ES-I3 (cell line): ENCODE measurements around the gene PRKCZ.
"Not testable (repeated sequence)": the region's sequence is repeated elsewhere in the genome, so short reads cannot be mapped to it uniquely, and the experiment has no call there.

Experiments
- H3K36me3 ChIP-seq: 2 replicates; pipeline ENCODE4 v1.6.1; 2013; ENCODE audit warnings: mild to moderate bottlenecking, low read length, control low read depth, moderate library complexity; ENCODE audit not compliant: insufficient read depth
- H3K4me1 ChIP-seq: 2 replicates; pipeline ENCODE4 v1.6.1; 2013; ENCODE audit warnings: mild to moderate bottlenecking, control low read depth, low read length; ENCODE audit not compliant: insufficient read depth
- H3K9ac ChIP-seq: 2 replicates; pipeline ENCODE4 v1.6.1; 2013; ENCODE audit warnings: low read depth, mild to moderate bottlenecking, low read length, moderate library complexity
- H3K9me3 ChIP-seq: 2 replicates; pipeline ENCODE4 v1.6.1; 2013; ENCODE audit warnings: mild to moderate bottlenecking, low read length, moderate library complexity; ENCODE audit not compliant: control insufficient read depth, insufficient read depth

Gene PRKCZ

GRCh38 chr1:2133039-2133878 lies 83.0 kb downstream of the PRKCZ start:
- Histone ChIP-seq H3K9ac (peak overlapping the region; percentile 44; the same call in 1 of the 2 replicates), H3K36me3 (no peaks in the 10 kb centered on the region), H3K4me1 (peaks cover 17% of the 10 kb centered on the region; the same call in 1 of the 2 replicates), H3K9me3 (no peaks in the 10 kb centered on the region)

GRCh38 chr1:2133879-2134215 lies 83.6 kb downstream of the PRKCZ start:
- Histone ChIP-seq H3K9ac (peak overlapping the region; percentile 34; the same call in 1 of the 2 replicates), H3K4me1 (peaks cover 17% of the 10 kb centered on the region; the same call in 1 of the 2 replicates), H3K9me3 (no peaks in the 10 kb centered on the region), H3K36me3 (no peaks in the 10 kb centered on the region)

- Histone ChIP-seq H3K9me3 (no peaks in the 10 kb centered on the region), H3K4me1 (peaks cover 17% of the 10 kb centered on the region; the same call in 1 of the 2 replicates), H3K36me3 (no peaks in the 10 kb centered on the region), H3K9ac (no peak overlapping the region)
These were observed 84.0 kb downstream of the PRKCZ start for GRCh38 chr1:2134266-2134620.

GRCh38 chr1:2134621-2135307 lies 84.6 kb downstream of the PRKCZ start:
- H3K4me1 ChIP-seq: peaks cover 17% of the 10 kb centered on the region; the same call in 1 of the 2 replicates

GRCh38 chr1:2135441-2135841 lies 85.2 kb downstream of the PRKCZ start:
- Histone ChIP-seq H3K36me3 (no peaks in the 10 kb centered on the region), H3K9me3 (no peaks in the 10 kb centered on the region), H3K4me1 (peaks cover 17% of the 10 kb centered on the region; the same call in 1 of the 2 replicates), H3K9ac (no peak overlapping the region)

More at GRCh38 chr1:2134621-2135307, 84.6 kb downstream of the PRKCZ start:
- H3K9ac ChIP-seq: no peak overlapping the region
- H3K9me3 ChIP-seq: no peaks in the 10 kb centered on the region
- no peaks in the 10 kb centered on the region for H3K36me3 ChIP-seq

GRCh38 chr1:2135941-2136340 lies 85.7 kb downstream of the PRKCZ start:
- Histone ChIP-seq H3K9me3 (no peaks in the 10 kb centered on the region), H3K9ac (no peak overlapping the region), H3K4me1 (peaks cover 15% of the 10 kb centered on the region; the same call in 1 of the 2 replicates), H3K36me3 (no peaks in the 10 kb centered on the region)

- Histone ChIP-seq H3K9me3 (no peaks in the 10 kb centered on the region), H3K4me1 (peaks cover 8% of the 10 kb centered on the region; the same call in 1 of the 2 replicates), H3K9ac (no peak overlapping the region), H3K36me3 (no peaks in the 10 kb centered on the region)
These were observed 86.4 kb downstream of the PRKCZ start for GRCh38 chr1:2136386-2137235.

GRCh38 chr1:2137257-2138121 lies 87.3 kb downstream of the PRKCZ start:
- Histone ChIP-seq H3K9me3 (no peaks in the 10 kb centered on the region), H3K4me1 (peaks cover 8% of the 10 kb centered on the region; the same call in 1 of the 2 replicates), H3K9ac (no peak overlapping the region), H3K36me3 (no peaks in the 10 kb centered on the region)

GRCh38 chr1:2139156-2139555 lies 88.9 kb downstream of the PRKCZ start:
- not testable (repeated sequence) for H3K4me1 ChIP-seq, H3K9ac ChIP-seq, H3K9me3 ChIP-seq, H3K36me3 ChIP-seq

- H3K36me3 ChIP-seq: no peaks in the 10 kb centered on the region; the same call in 1 of the 2 replicates
- no peaks in the 10 kb centered on the region for H3K9me3 ChIP-seq
These were observed 90.8 kb downstream of the PRKCZ start for GRCh38 chr1:2141025-2141424.

GRCh38 chr1:2143814-2144500 lies 93.7 kb downstream of the PRKCZ start:
- peaks cover 7% of the 10 kb centered on the region; the same call in 1 of the 2 replicates for H3K36me3 ChIP-seq
- H3K9ac ChIP-seq: no peak overlapping the region
- H3K4me1 ChIP-seq: no peaks in the 10 kb centered on the region
- H3K9me3 ChIP-seq: no peaks in the 10 kb centered on the region

More at GRCh38 chr1:2141025-2141424, 90.8 kb downstream of the PRKCZ start:
- no peaks in the 10 kb centered on the region for H3K4me1 ChIP-seq
- H3K9ac ChIP-seq: no peak overlapping the region

GRCh38 chr1:2144501-2145090 lies 94.4 kb downstream of the PRKCZ start:
- H3K36me3 ChIP-seq: peaks cover 7% of the 10 kb centered on the region
- H3K4me1 ChIP-seq: no peaks in the 10 kb centered on the region
- H3K9me3 ChIP-seq: no peaks in the 10 kb centered on the region
- H3K9ac ChIP-seq: no peak overlapping the region
